Activated naive CD8-positive, alpha-beta T cell treated with anti-CD3 and anti-CD28 coated beads for 36 hours (primary cell): ENCODE data around the gene HTRA2. TPM values are rescaled to one million over a fixed set of nuclear protein-coding genes. Genes with fewer than 3 reads are reported as not detected.

Experiments used
- DNase-seq: peaks from one replicate; pipeline ENCODE4 v3.0.0; 2021
- H3K27ac Mint-ChIP-seq: one replicate; pipeline ENCODE4 v1.8.0; 2022; ENCODE audit warnings: mild to moderate bottlenecking, moderate library complexity, mixed read lengths
- H3K27me3 Mint-ChIP-seq: one replicate; pipeline ENCODE4 v1.8.0; 2022; ENCODE audit warnings: mild to moderate bottlenecking, mixed read lengths
- H3K36me3 Mint-ChIP-seq: one replicate; pipeline ENCODE4 v1.8.0; 2021; ENCODE audit warnings: mild to moderate bottlenecking, mixed read lengths
- H3K4me1 Mint-ChIP-seq: one replicate; pipeline ENCODE4 v1.8.0; 2021; ENCODE audit warnings: mixed read lengths
- H3K4me3 Mint-ChIP-seq: one replicate; pipeline ENCODE4 v1.8.0; 2022; ENCODE audit warnings: mild to moderate bottlenecking, moderate library complexity, mixed read lengths
- H3K9me3 Mint-ChIP-seq: one replicate; pipeline ENCODE4 v1.8.0; 2022; ENCODE audit warnings: mixed read lengths
- total RNA-seq, 2 experiments: library from RNA; stranded (reverse); gene quantifications; one replicate each; pipeline ENCODE4 v1.2.3, GENCODE V29; 2021

HTRA2 gene
- total RNA-seq, 2 experiments from 2014 or later, result 56.8 to 59.3 TPM

DNA sequence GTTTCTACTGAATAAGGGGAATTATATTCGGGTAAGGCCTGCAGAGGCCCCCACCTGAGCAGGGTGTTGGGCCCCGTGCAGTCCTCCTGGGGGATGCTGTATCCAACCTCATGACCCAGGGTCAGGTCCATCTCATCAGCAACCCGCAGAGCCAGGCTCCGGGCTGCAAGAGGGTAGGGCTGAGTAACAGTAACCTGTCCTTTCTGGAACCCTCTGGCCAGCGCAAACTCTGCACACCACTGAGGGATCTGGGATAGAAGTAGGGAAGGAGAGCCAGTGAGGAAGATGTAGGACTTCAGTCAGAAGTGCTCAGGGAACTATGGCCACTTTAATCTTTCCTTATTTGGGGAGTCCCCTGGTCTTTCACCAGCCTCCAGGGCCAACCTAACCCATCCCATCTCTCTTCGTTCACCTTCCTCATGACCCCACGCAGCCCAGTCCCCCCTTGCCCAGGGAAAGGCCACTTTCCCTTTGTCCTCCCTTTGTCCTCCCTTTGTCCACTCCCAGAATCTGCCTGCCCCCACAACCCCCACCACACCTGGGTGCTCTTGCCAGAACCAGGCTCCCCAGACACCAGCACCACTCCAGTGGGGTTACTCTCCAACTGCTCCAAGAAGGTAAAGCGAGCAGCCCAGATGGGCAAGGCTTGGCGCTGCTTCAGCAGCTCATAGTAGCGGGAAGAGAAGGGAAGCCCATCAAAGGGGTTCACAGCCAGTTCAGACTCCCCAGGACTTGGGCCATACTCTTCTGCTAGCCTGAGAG lies 4.6 kb upstream of the HTRA2 start:
- peak overlapping the region; percentile 52 for H3K27ac Mint-ChIP-seq
- H3K9me3 Mint-ChIP-seq, result peaks cover 2% of the 10 kb centered on the region
- H3K27me3 Mint-ChIP-seq, result peaks cover 6% of the 10 kb centered on the region
- H3K4me1 Mint-ChIP-seq, result peaks cover 19% of the 10 kb centered on the region
- H3K4me3 Mint-ChIP-seq, result no peak overlapping the region
- no peak for DNase-seq
- H3K36me3 Mint-ChIP-seq, result peaks cover 43% of the 10 kb centered on the region

- Mint-ChIP-seq H3K4me1 (peaks cover 25% of the 10 kb centered on the region), H3K27ac (peak within 1 kb of the TSS; percentile 52), H3K9me3 (peaks cover 2% of the 10 kb centered on the region), H3K27me3 (no peaks in the 10 kb centered on the region), H3K4me3 (peak within 1 kb of the TSS; percentile 5), H3K36me3 (peaks cover 47% of the 10 kb centered on the region)
- DNase-seq, result no peak
These were observed 3.8 kb upstream of the HTRA2 start, which contains the start of gene DQX1 for GRCh38 chr2:74525717-74526648. Gene DQX1 (minus strand): TSS chr2:74526231. CDS start chr2:74525729, 502 bp downstream.

DNA sequence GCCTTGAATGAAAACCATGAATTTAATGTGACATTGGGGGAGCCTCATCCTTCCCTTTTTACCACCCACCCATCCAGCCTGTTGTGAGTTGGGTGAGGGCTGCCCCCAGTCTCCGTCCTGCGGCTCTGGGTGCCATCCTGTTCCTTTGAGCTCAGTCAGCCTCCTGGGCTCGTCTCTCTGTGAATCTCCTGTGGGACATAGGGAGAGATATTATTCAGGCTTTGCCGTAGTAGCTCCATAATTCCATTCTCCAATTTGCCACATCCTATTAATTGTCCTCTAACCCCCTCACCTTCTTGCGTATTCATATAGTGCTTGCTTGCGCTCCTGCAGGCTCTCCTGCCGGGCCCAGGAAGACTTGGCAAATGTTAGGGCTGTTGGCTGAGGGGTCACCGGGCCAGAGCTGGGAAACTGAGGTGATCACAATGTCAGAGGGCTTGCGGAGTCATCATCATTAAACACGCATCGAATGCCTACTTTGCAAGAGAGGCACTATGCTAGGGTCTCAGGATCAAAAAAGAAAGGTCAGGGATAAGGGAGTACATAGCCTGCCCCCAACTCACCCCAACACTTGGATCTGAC lies 3.0 kb upstream of the HTRA2 start:
- Mint-ChIP-seq H3K27me3 (no peaks in the 10 kb centered on the region), H3K27ac (no peak overlapping the region), H3K36me3 (peaks cover 54% of the 10 kb centered on the region), H3K4me1 (peaks cover 33% of the 10 kb centered on the region), H3K4me3 (no peak overlapping the region), H3K9me3 (peaks cover 2% of the 10 kb centered on the region)
- no peak for DNase-seq

- DNase-seq, result no peak
- Mint-ChIP-seq H3K36me3 (peaks cover 63% of the 10 kb centered on the region), H3K27ac (no peak overlapping the region), H3K4me3 (peak overlapping the region; percentile 98), H3K27me3 (no peaks in the 10 kb centered on the region), H3K9me3 (peaks cover 2% of the 10 kb centered on the region), H3K4me1 (peaks cover 40% of the 10 kb centered on the region)
These were observed 2.0 kb upstream of the HTRA2 start for GRCh38 chr2:74527741-74528140.

DNA sequence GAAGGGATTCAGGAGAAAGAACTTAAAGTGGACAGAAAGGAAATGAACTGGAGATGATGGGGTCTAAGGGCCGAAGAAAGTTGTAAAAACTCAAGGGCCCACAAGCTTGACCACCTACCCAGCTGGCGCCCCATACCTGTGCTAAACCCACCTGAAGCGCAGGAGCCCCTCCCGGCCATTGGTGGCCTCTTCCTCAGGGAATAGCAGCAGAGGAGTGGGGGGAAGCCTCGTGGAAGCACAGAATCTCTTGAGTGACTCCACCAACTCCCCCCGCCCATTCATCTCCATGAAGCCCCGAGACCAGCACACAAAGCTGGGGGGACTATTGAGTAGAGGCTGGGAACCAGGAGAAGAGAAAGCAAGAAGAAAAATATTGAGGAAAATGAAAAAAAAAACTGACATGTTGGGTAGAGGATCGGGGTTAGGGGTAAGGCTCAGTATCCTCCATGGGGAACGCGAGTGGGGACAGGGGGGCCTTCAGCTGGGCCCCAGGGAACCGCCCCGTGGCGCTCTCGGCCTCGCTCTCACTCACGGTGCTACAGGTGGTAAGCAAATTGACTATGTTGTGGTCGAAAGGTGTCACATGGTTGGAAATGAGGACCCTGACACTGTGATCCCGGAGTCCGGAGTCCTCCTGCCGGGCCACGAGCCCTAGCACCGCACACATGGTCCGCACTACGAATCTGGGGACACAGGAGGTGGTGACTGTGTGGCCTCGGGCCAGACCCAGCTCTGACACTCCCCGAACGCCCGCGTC lies 955 bp upstream of the HTRA2 start:
- peaks cover 64% of the 10 kb centered on the region for H3K36me3 Mint-ChIP-seq
- no peak for DNase-seq

GRCh38 chr2:74530239-74531187 lies 780 bp downstream of the HTRA2 start:
- peak; percentile 52 for DNase-seq
- peaks cover 2% of the 10 kb centered on the region for H3K9me3 Mint-ChIP-seq
- peaks cover 60% of the 10 kb centered on the region for H3K36me3 Mint-ChIP-seq
- H3K27ac Mint-ChIP-seq, result peak overlapping the region; percentile 98
- no peaks in the 10 kb centered on the region for H3K27me3 Mint-ChIP-seq
- H3K4me1 Mint-ChIP-seq, result peaks cover 40% of the 10 kb centered on the region
- peak overlapping the region; percentile 98 for H3K4me3 Mint-ChIP-seq

More for the DNA sequence above, 955 bp upstream of the HTRA2 start:
- peak overlapping the region; percentile 98 for H3K27ac Mint-ChIP-seq
- peaks cover 40% of the 10 kb centered on the region for H3K4me1 Mint-ChIP-seq
- peaks cover 2% of the 10 kb centered on the region for H3K9me3 Mint-ChIP-seq
- peak overlapping the region; percentile 98 for H3K4me3 Mint-ChIP-seq
- H3K27me3 Mint-ChIP-seq, result no peaks in the 10 kb centered on the region

DNA sequence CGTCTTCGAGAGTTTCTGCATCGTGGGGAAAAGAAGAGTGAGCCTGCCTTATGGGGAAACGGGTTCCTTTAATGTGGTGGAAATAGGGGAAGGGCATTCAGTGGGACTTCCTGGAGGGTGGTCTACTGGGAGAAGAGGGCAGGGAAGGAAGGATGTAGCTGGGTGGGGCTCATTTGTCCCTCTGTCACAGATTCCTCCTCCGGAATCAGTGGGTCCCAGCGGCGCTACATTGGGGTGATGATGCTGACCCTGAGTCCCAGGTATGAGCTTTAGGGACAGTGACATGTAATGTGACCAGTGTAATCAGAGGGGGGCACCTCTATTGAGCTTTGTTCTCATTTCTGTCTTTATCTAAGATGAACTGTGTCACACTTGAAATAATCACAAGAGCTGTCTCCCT lies 1.9 kb downstream of the HTRA2 start:
- H3K36me3 Mint-ChIP-seq, result peaks cover 50% of the 10 kb centered on the region
- peak overlapping the region; percentile 98 for H3K4me3 Mint-ChIP-seq
- no peak for DNase-seq
- H3K4me1 Mint-ChIP-seq, result peaks cover 36% of the 10 kb centered on the region
- H3K27ac Mint-ChIP-seq, result no peak overlapping the region
- no peaks in the 10 kb centered on the region for H3K9me3 Mint-ChIP-seq
- no peaks in the 10 kb centered on the region for H3K27me3 Mint-ChIP-seq

GRCh38 chr2:74532222-74532621 lies 2.5 kb downstream of the HTRA2 start:
- peaks cover 34% of the 10 kb centered on the region for H3K4me1 Mint-ChIP-seq
- no peak for DNase-seq
- no peaks in the 10 kb centered on the region for H3K9me3 Mint-ChIP-seq
- H3K27ac Mint-ChIP-seq, result no peak overlapping the region
- H3K27me3 Mint-ChIP-seq, result no peaks in the 10 kb centered on the region
- peaks cover 45% of the 10 kb centered on the region for H3K36me3 Mint-ChIP-seq
- peak overlapping the region; percentile 56 for H3K4me3 Mint-ChIP-seq

- no peak for DNase-seq
- Mint-ChIP-seq H3K27me3 (peaks cover 5% of the 10 kb centered on the region), H3K36me3 (peaks cover 32% of the 10 kb centered on the region), H3K4me1 (peaks cover 23% of the 10 kb centered on the region), H3K27ac (no peak overlapping the region), H3K9me3 (no peaks in the 10 kb centered on the region), H3K4me3 (no peak overlapping the region)
These were observed 3.7 kb downstream of the HTRA2 start for GRCh38 chr2:74533464-74533863.

- no peak overlapping the region for H3K27ac Mint-ChIP-seq
- DNase-seq, result no peak
- H3K9me3 Mint-ChIP-seq, result no peaks in the 10 kb centered on the region
- H3K4me3 Mint-ChIP-seq, result no peak overlapping the region
- peaks cover 26% of the 10 kb centered on the region for H3K4me1 Mint-ChIP-seq
- H3K27me3 Mint-ChIP-seq, result peaks cover 14% of the 10 kb centered on the region
- H3K36me3 Mint-ChIP-seq, result peaks cover 23% of the 10 kb centered on the region
These were observed 4.7 kb downstream of the HTRA2 start for GRCh38 chr2:74534411-74534810.

DNA sequence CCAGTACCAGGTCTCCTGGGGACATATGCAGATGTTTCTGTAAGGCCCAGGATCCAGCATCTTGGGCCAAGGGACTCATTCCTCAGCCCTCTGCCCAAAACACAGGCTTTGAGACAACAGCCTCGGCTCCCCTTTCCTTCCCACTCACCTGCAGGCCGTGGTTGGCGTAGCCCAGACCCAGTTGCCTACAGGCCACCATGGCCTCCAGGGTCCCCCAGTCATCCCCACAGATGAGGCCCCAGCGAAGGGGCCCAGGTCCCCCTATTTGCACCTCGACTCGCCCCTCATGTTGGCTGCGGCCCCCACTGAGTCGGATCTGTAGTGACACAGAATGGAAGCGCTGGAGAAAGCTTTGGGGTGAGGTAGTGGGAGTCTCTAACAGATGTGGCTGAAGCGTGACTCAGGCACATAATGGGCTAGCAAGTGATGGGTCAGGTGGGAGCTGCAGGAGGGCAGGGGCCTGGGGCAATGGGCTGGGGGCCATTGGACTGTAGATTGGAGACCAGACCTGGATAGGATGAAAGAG lies 5.8 kb downstream of the HTRA2 start:
- peaks cover 22% of the 10 kb centered on the region for H3K36me3 Mint-ChIP-seq
- H3K4me3 Mint-ChIP-seq, result no peak overlapping the region
- no peak overlapping the region for H3K27ac Mint-ChIP-seq
- H3K4me1 Mint-ChIP-seq, result peaks cover 25% of the 10 kb centered on the region
- DNase-seq, result no peak
- H3K27me3 Mint-ChIP-seq, result peaks cover 20% of the 10 kb centered on the region
- H3K9me3 Mint-ChIP-seq, result no peaks in the 10 kb centered on the region

GRCh38 chr2:74536166-74536950 lies 6.6 kb downstream of the HTRA2 start:
- Mint-ChIP-seq H3K4me3 (no peak overlapping the region), H3K27me3 (peaks cover 20% of the 10 kb centered on the region), H3K36me3 (peaks cover 13% of the 10 kb centered on the region), H3K27ac (no peak overlapping the region), H3K4me1 (peaks cover 17% of the 10 kb centered on the region), H3K9me3 (no peaks in the 10 kb centered on the region)
- no peak for DNase-seq

DNA sequence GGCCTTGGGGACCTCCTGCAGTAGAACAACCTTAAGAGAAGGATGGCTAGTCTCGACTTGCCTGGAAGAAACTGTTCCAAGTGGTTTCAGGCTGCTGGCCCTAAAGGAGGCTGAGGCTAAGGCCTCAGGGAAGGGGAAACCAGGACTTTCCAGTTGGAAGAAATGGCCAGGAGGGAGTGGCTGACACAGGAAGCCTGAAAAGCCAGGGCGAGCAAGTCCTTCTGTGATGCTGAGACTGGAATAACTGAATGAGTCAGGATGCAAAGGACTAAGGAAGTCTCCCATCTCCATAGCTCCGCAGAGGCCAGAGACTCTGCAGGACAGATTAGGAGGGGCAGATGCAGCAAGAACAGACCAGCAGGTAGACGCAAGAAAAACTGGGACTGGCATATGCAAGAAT lies 7.4 kb downstream of the HTRA2 start:
- Mint-ChIP-seq H3K4me1 (peaks cover 9% of the 10 kb centered on the region), H3K27me3 (peaks cover 24% of the 10 kb centered on the region), H3K27ac (no peak overlapping the region), H3K4me3 (no peak overlapping the region), H3K9me3 (no peaks in the 10 kb centered on the region), H3K36me3 (peaks cover 7% of the 10 kb centered on the region)
- no peak for DNase-seq
